OCI-LY7 (cell line): ENCODE data around the gene SMR3B. TPM values are rescaled to one million over a fixed set of nuclear protein-coding genes. Genes with fewer than 3 reads are reported as not detected.

Experiments used
- BruUV-seq: library from RNA; stranded (reverse); fragments of 400-500 nt; replicated peaks from 2 replicates; lab custom pipeline; 2021; lab: Mats Ljungman, UMichigan
- CTCF ChIA-PET: fragments of 300-600 bp; sonication (Branson Sonifier 250); formaldehyde crosslinking; loops from one replicate; lab custom pipeline; 2022; ENCODE audit warnings: antibody characterized with exemption; ENCODE audit not compliant: unreplicated experiment; lab: Charles Lee
- POLR2A ChIA-PET: fragments of 300-600 bp; sonication (Branson Sonifier 250); formaldehyde crosslinking; loops from one replicate; lab custom pipeline; 2022; ENCODE audit warnings: antibody characterized with exemption; lab: Charles Lee
- DNase-seq: peaks from one replicate; pipeline ENCODE4 v3.0.0-alpha.2; 2015; ENCODE audit warnings: low spot score
- H2AFZ ChIP-seq: fragments of 200-600 bp; sonication (generic), shearing (Covaris generic); 2 replicates; pipeline ENCODE4 v1.6.1; 2014; ENCODE audit warnings: mild to moderate bottlenecking, antibody characterized with exemption, low read length, moderate library complexity
- H3K27ac ChIP-seq: fragments of 200-600 bp; sonication (generic); 2 replicates; pipeline ENCODE4 v1.5.1; 2014; ENCODE audit warnings: mixed run types, low read depth, mild to moderate bottlenecking, moderate library complexity, low read length, inconsistent platforms; ENCODE audit not compliant: poor library complexity, severe bottlenecking
- H3K36me3 ChIP-seq: fragments of 200-600 bp; sonication (generic); 2 replicates; pipeline ENCODE4 v1.6.1; 2014; ENCODE audit warnings: mild to moderate bottlenecking, antibody characterized with exemption, low read length, moderate library complexity, mixed read lengths; ENCODE audit not compliant: insufficient read depth
- H3K4me1 ChIP-seq: fragments of 200-600 bp; sonication (generic); 2 replicates; pipeline ENCODE4 v1.5.1; 2014; ENCODE audit warnings: mild to moderate bottlenecking, low read length; ENCODE audit not compliant: insufficient read depth, poor library complexity, severe bottlenecking
- H3K4me2 ChIP-seq: fragments of 200-600 bp; sonication (generic); 2 replicates; pipeline ENCODE4 v1.6.1; 2014; ENCODE audit warnings: mild to moderate bottlenecking, low read length
- H3K4me3 ChIP-seq: fragments of 200-600 bp; sonication (generic); 2 replicates; pipeline ENCODE4 v1.5.1; 2014; ENCODE audit warnings: mild to moderate bottlenecking, low read depth, low read length; ENCODE audit not compliant: poor library complexity, severe bottlenecking
- H3K79me2 ChIP-seq: fragments of 200-600 bp; sonication (generic); 2 replicates; pipeline ENCODE4 v1.6.1; 2016; ENCODE audit warnings: low read depth, mild to moderate bottlenecking, low read length, moderate library complexity, mixed read lengths; ENCODE audit not compliant: insufficient read depth
- H3K9me2 ChIP-seq: fragments of 200-600 bp; sonication (generic); 2 replicates; pipeline ENCODE4 v1.6.1; 2016; ENCODE audit warnings: mild to moderate bottlenecking, low read length, mixed read lengths; ENCODE audit not compliant: insufficient read depth
- H3K9me3 ChIP-seq: fragments of 200-600 bp; sonication (generic); 2 replicates; pipeline ENCODE4 v1.6.1; 2014; ENCODE audit warnings: mild to moderate bottlenecking, mixed run types, low read length, mixed read lengths
- H4K20me1 ChIP-seq: fragments of 200-600 bp; sonication (generic); 2 replicates; pipeline ENCODE4 v1.6.1; 2014; ENCODE audit warnings: mild to moderate bottlenecking, antibody characterized with exemption, low read length, moderate library complexity, mixed read lengths; ENCODE audit not compliant: insufficient read depth
- EZH2phosphoT487 ChIP-seq: fragments of 200-600 bp; sonication (generic); IDR thresholded peaks from 2 replicates; pipeline ENCODE4 v1.6.1; 2018; ENCODE audit warnings: low read depth, borderline replicate concordance, mild to moderate bottlenecking, mixed run types, antibody characterized with exemption, low read length, moderate library complexity, mixed read lengths
- intact Hi-C: fragments of 100-400 bp; cut with micrococcal nuclease; formaldehyde crosslinking; loops from one replicate; pipeline ENCODE4 v1.10.0; 2022; ENCODE audit not compliant: unreplicated experiment
- total RNA-seq, 2 experiments: library from RNA; depleted of rRNA in 1 of 2; stranded (reverse); fragments of >200 nt in 1 of 2; shearing (Covaris generic) in 1 of 2; gene quantifications; 2 replicates each; pipeline ENCODE4 v1.2.3, GENCODE V29; 2014 to 2022
- TF ChIP-seq, protein P1 (sequence below): fragments of 200-600 bp; sonication (generic); conservative IDR thresholded peaks from 2 replicates; pipeline ENCODE4 v1.5.1; 2014; ENCODE audit warnings: mild to moderate bottlenecking, antibody characterized with exemption, low read length, moderate library complexity, mixed read lengths

SMR3B gene
- total RNA-seq, 2 experiments from 2014 or later, result not detected

DNA sequence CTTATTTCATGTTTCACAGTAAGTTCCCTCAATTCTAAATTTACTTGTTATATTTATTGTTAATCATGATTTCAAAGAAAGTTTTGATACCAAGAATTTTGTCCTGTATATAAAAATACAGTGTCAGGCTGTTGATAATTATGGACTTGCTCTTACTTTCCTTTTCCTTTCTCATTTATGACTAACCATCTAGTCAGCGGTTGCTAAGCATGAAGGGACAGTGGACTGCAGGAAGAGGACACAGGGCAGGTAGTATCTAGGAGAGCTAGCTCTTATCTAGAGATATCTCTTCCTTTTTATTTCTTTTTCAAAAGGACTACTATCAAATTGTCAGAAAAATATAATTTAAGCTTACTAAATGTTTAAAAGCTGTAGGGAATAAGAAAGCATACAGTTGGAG, 16.4 kb downstream of the SMR3B start:
- H3K36me3 ChIP-seq, result no peaks in the 10 kb centered on the region
- CTCF ChIA-PET, result no interaction called here
- DNase-seq, result no peak
- intact Hi-C loops, result no loop called here
- no peaks in the 10 kb centered on the region for H3K9me2 ChIP-seq
- no peaks in the 10 kb centered on the region for H3K4me1 ChIP-seq
- H3K4me3 ChIP-seq, result no peak overlapping the region
- no peak overlapping the region for H2AFZ ChIP-seq
- no peak overlapping the region for H3K4me2 ChIP-seq
- no peaks in the 10 kb centered on the region for H3K79me2 ChIP-seq
- H3K27ac ChIP-seq, result no peak overlapping the region
- no peak for TF ChIP-seq EZH2phosphoT487
- TF ChIP-seq, protein P1, sequence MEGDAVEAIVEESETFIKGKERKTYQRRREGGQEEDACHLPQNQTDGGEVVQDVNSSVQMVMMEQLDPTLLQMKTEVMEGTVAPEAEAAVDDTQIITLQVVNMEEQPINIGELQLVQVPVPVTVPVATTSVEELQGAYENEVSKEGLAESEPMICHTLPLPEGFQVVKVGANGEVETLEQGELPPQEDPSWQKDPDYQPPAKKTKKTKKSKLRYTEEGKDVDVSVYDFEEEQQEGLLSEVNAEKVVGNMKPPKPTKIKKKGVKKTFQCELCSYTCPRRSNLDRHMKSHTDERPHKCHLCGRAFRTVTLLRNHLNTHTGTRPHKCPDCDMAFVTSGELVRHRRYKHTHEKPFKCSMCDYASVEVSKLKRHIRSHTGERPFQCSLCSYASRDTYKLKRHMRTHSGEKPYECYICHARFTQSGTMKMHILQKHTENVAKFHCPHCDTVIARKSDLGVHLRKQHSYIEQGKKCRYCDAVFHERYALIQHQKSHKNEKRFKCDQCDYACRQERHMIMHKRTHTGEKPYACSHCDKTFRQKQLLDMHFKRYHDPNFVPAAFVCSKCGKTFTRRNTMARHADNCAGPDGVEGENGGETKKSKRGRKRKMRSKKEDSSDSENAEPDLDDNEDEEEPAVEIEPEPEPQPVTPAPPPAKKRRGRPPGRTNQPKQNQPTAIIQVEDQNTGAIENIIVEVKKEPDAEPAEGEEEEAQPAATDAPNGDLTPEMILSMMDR, result no peak
- H3K9me3 ChIP-seq, result no peaks in the 10 kb centered on the region
- POLR2A ChIA-PET, result no interaction called here
- no peaks in the 10 kb centered on the region for H4K20me1 ChIP-seq
- no TSS peak for BruUV-seq

DNA sequence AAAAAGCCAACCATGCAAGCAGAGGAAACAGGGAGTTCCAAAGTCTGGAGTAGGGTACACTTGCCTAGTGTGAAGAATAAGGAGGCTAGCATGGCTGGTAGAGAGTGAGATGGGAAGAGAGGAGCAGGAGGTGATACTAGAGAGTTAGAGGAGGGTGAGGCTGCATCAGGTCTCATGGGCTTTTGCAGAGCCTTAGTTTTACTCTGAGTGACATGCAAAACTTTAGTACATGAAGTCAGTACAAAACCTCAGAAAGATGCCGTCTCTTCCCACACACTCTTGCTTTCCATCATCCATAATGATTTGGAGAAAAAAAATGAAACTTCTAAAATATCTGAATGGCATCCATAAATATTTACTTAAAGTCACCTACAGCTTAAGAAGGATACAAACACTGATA, 19.8 kb downstream of the SMR3B start:
- H3K4me3 ChIP-seq, result no peak overlapping the region
- H3K4me2 ChIP-seq, result no peak overlapping the region
- ChIA-PET POLR2A (no interaction called here), CTCF (no interaction called here)
- no TSS peak for BruUV-seq
- no peak overlapping the region for H2AFZ ChIP-seq
- no peaks in the 10 kb centered on the region for H4K20me1 ChIP-seq
- intact Hi-C loops, result no loop called here
- no peak overlapping the region for H3K27ac ChIP-seq
- TF ChIP-seq, protein P1, result no peak
- TF ChIP-seq EZH2phosphoT487, result no peak
- H3K9me2 ChIP-seq, result no peaks in the 10 kb centered on the region
- H3K36me3 ChIP-seq, result no peaks in the 10 kb centered on the region
- no peaks in the 10 kb centered on the region for H3K79me2 ChIP-seq
- H3K4me1 ChIP-seq, result no peaks in the 10 kb centered on the region
- H3K9me3 ChIP-seq, result no peaks in the 10 kb centered on the region
- no peak for DNase-seq

DNA sequence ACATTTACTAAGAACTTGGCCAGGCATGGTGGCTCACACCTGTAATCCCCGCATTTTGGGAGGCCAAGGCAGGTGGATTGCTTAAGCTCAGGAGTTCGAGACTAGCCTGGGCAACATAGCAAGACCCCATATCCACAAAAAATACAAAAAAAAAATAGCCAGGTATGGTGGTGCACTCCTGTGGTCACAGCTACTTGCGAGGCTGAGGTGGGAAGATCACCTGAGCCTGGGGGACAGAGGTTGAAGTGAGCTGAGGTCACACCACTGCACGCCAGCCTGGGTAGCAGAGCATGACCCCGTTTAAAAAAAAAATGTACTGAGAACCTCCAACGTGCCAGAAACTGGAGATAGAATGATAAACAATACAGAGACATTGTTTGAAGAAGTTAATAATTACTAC, 22.8 kb downstream of the SMR3B start:
- no TSS peak for BruUV-seq
- intact Hi-C loops, result no loop called here
- Histone ChIP-seq H3K9me3 (no peaks in the 10 kb centered on the region), H3K9me2 (no peaks in the 10 kb centered on the region), H3K4me3 (no peak overlapping the region), H3K4me1 (no peaks in the 10 kb centered on the region), H2AFZ (no peak overlapping the region), H3K36me3 (no peaks in the 10 kb centered on the region), H3K79me2 (no peaks in the 10 kb centered on the region), H3K4me2 (no peak overlapping the region), H4K20me1 (no peaks in the 10 kb centered on the region), H3K27ac (no peak overlapping the region)
- no peak for DNase-seq
- CTCF ChIA-PET, result no interaction called here
- no peak for TF ChIP-seq EZH2phosphoT487
- TF ChIP-seq, protein P1, result no peak
- POLR2A ChIA-PET, result no interaction called here
